K562 (cell line): ENCODE data around the gene DHRS4L2.
"Not testable (repeated sequence)": the region's sequence is repeated elsewhere in the genome, so short reads cannot be mapped to it uniquely, and the experiment has no call there.

Experiments
- CBX2 ChIP-seq: fragments of 200-600 bp; sonication (generic); IDR thresholded peaks from one replicate; pipeline ENCODE4 v1.6.1; 2012; ENCODE audit warnings: mild to moderate bottlenecking, low read length, inconsistent platforms; ENCODE audit not compliant: insufficient read depth, poor library complexity, severe bottlenecking
- JUND ChIP-seq, 2 experiments: IDR thresholded peaks; 2 replicates in 1 of 2; 3 replicates in 1 of 2; pipeline ENCODE4 v1.6.1; 2011; ENCODE audit warnings: borderline replicate concordance in 2 of 2, low read depth in 2 of 2, low read length in 2 of 2, improper control_type of control experiment in 1 of 2, missing biosample characterization in 1 of 2, missing genetic modification characterization in 1 of 2, missing genetic modification reagents in 1 of 2
- USF2 ChIP-seq: sonication (generic); formaldehyde crosslinking; IDR thresholded peaks from 2 replicates; pipeline ENCODE4 v1.5.0; 2020; ENCODE audit warnings: missing genetic modification reagents
- ZNF347 ChIP-seq: fragments of 450-650 bp; formaldehyde crosslinking; IDR thresholded peaks from 2 replicates; pipeline ENCODE4 v1.4.0; 2020; ENCODE audit warnings: low read depth, mild to moderate bottlenecking, moderate library complexity
- ZNF592 ChIP-seq: fragments of 450-650 bp; IDR thresholded peaks from 2 replicates; pipeline ENCODE4 v1.6.1; 2017; ENCODE audit warnings: antibody characterized with exemption, mild to moderate bottlenecking

GRCh38 chr14:23996009-23996408 lies 7.3 kb downstream of the DHRS4L2 start:
- not testable (repeated sequence) for TF ChIP-seq USF2 (CRISPR knock-in tag); JUND (IDR thresholded peaks at IDR 0.05; ENCODE audit: borderline replicate concordance, low read depth, low read length); JUND (tag; IDR thresholded peaks at IDR 0.05; ENCODE audit: borderline replicate concordance, low read depth, low read length); ZNF592; ZNF347 (CRISPR knock-in tag); CBX2
